Activated T-cell treated with anti-CD3 and anti-CD28 coated beads for 4 hours (primary cell): ENCODE results near the gene DEGS2.
"Not testable (repeated sequence)": the region's sequence is repeated elsewhere in the genome, so short reads cannot be mapped to it uniquely, and the experiment has no call there.

ENCODE experiments used
- DNase-seq: peaks from one replicate; pipeline ENCODE4 v3.0.0-alpha.2; 2020

Gene DEGS2

DNA sequence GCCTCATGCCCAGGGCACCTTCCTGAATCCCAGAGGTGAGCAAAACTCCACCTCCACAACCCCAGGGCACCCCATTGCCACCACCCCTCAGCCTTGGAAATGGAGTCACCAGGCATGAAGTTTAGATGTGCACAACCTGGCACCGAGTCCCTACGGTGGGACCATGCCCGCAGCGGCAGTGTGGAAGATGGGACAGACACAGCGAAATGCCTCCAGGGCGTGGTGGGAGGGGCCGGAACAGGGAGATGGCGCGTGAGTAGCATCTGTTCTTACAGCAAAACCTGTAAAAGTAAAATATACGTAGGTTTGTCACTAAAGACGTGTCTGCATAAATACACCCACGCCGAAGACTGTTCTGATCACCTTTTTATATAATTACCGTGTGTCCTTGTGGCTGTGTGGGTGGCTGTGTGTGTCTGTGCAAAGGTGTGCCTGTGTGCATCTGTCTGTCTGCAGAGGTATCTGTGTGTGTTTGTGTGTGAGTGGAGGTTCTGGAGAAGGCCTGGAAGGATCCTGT lies 17.4 kb upstream of the DEGS2 start:
- DNase-seq: no peak

DNA sequence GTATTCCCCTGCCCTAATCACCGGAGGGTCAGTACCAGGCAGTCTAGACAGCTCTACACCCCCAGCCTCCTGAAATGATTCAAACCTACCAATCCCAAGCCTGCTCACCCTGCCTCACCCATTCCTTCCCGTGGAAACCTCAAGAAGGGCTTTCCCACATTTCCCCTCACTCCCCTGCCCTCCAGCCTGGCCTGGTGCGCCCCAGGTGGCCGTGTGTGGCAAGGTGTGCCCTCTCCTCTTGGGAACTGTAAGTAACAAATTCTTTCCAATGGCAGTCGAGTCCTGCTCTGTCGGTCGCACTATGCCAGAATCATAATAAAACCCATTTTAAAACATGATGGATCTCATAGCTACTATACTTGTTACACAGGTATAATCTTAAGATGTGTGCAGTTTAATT lies 13.9 kb upstream of the DEGS2 start:
- DNase-seq: no peak

DNA sequence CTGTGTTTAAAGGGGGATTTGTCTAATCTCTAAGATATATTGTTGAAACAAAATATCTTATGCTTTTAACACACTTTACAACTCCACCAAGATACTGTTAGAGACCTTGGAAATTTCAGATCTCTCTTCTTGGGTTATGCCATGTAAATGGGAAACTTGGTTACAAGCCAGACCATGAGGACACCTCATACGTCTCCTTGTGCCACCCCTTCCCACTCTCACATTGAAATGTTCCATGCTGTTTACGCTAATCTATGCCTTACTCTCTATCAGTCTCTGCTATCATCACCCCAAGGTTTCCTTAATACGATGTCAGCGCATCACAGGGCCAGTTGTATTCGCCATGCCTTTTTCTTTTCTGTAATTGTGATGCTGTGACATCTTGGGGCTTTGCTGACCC lies 13.4 kb upstream of the DEGS2 start:
- DNase-seq: no peak

DNA sequence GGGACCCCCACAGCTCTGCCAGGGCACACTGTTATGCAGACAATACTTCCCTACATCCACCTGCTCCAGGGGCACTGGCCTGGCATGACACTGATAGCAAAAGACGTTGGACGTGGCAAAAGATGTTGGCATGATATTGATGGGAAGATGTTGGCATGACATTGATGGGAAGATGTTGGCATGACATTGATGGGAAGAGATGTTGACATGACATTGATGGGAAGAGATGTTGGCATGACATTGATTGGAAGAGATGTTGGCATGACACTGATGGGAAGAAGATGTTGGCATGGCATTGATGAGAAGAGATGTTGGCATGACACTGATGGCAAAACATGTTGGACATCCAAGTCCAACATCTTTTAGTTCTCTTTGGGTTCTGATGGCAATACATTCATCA lies 11.4 kb upstream of the DEGS2 start:
- DNase-seq: no peak

DNA sequence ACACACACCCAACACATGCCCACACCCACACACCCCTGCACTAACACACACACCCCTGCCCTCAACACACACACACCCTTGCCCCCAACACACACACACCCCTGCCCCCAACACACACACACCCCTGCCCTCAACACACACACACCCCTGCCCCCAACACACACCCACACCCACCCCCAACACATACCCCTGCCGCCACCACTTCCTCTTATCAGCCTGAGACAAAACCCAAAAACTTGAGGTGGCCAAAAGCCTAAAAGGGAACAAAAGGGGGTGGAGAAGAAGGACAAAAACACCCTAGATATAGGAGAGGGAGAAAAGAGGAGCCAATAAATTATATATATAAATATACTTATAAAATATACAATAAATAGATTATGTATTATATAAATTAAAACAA lies 9.1 kb upstream of the DEGS2 start:
- no peak for DNase-seq

DNA sequence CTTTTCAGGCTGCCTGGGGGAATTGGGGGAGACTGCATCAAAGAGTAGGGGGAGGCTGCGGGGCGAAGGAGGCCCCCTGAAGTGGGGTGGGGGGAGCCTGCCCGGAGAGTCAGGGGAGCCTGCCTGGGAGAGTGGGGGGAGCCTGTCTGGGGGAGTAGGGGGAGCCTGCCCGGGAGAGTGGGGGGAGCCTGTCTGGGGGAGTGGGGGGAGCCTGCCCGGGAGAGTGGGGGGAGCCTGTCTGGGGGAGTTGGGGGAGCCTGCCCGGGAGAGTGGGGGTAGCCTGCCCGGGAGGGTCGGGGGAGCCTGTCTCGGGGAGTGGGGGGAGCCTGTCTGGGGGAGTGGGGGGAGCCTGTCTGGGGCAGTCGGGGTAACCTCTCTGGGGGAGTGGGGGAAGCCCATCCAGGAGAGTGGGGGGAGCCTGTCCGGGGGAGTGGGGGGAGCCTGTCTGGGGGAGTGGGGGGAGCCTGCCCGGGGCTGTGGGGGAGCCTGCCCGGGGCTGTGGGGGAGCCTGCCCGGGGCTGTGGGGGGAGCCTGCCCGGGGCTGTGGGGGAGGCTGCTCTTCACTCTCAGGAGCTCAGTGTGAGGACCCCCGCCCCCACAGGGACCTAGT lies 6.5 kb upstream of the DEGS2 start:
- DNase-seq: no peak

DNA sequence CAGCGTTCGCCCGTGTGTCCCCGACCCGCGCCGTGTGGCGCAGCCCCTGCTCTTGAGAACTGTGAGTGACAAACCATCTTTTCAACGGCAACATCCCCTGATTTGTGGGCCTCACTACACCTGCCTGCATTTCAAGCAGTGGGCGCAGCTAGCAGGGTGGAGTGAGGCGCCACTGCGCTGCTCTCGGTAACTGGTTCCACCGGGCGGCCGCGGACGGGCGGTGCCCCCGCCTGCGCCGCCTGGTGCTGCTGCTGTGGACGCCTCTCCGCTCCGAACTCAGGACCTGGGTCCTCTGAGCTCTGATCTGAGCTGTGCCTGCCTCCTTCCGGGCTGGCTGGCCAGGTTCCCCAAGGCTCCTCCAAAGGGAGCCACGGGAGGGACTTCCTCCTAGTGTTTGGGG lies 5.9 kb upstream of the DEGS2 start:
- DNase-seq: no peak

DNA sequence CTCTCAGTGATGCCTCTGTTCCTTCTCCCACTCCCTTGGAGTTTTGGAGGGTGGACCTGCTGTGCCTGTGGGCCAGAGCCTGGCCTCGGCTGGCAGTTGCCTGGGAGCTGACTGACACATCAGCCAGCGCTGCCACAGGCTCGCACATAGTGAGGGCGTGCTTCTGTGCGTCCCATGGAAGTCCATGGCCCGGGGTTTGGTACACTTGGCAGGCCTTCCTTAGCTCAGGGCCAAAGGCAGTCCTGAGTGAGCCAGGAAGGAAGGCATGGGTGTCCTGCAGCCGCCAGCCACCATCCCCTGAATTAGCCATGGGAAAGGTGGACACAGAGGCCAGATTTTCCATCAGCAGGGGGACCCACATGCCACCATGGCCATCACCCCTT lies 1.1 kb upstream of the DEGS2 start:
- DNase-seq: no peak

DNA sequence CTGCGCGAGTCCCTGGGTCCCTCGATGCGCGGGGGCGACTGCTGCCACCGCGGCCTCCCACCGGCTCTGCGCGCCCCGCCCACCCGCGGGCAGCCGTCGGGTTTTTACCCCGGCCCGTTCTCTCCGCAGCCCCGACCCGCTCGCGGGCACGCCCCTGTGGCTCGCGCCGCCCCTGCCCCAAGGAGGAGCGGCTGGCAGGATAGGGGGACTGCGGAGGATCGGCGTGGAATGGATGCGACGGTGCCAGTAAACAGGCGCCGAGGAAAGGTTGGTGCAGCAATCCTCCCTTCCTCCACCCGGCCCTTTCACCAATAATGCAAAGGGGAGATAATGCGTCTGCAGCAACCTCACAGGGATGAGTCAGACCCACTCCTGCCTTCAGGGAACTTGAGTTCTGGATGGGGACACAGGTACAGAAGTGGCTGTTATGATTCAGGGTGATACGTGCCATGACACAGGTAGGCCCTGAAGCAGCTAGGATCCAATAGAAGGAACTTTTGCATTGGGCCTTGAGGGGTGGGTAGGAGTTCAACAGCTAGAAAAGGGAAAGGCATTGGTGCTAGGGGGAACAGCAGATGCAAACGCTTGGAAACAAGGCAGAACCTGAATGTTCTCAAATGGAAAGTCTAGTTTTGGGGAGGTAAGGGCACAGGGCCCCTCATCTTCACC lies 554 bp upstream of the DEGS2 start:
- no peak for DNase-seq

DNA sequence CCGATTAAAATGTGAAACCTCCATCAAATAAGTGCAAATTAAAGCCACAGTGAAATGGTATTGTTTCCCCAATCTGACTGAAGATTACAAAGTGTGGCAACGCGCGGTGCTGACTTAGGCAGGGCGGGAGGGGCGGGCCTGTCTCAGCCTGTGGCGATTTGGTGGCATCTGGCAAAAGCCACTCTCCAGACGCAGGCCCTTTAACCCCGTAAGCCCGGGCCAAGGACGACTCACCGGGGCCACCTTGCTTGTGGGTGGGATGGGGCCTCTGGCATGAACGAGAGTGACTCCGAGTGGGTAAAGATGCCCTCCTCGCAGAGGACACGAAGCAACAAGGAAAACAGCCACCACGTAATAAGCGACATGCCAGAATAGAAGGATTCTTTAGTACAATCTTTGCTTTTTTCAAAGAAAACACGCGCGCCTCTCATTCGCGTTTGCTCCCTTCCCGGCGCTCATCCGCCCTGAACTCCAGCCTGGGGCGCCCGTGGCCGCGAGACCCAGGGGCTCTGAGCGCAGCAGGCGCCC lies 815 bp downstream of the DEGS2 start:
- DNase-seq: no peak

DNA sequence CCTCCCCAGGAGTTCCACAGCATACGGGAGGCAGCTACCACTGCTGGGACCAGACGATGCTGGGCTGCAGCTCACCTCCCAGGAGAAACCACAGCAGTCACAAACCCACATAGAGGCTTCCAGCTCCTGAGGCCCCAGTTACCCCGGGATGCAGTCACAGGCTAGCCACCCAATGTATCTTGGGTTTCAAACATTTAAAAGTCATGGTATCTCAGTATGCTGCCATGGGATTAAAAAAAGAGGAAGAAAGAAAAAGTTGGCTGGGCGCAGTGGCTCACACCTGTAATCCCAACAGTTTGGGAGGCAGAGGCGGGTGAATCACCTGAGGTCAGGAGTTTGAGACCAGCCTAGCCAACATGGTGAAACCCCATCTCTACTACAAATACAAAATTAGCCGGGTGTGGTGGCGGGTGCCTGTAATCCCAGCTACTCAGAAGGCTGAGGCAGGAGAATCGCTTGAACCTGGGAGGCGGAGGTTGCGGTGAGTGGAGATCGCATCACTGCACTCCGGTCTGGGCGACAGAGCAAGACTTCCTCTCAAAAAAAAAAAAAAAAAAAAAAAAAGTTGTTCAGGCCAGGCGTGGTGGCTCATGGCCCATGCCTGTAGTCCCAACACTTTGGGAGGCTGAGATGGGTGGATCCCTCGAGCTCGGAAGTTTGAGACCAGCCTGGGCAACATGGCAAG lies 1.8 kb downstream of the DEGS2 start:
- DNase-seq: not testable (repeated sequence)

DNA sequence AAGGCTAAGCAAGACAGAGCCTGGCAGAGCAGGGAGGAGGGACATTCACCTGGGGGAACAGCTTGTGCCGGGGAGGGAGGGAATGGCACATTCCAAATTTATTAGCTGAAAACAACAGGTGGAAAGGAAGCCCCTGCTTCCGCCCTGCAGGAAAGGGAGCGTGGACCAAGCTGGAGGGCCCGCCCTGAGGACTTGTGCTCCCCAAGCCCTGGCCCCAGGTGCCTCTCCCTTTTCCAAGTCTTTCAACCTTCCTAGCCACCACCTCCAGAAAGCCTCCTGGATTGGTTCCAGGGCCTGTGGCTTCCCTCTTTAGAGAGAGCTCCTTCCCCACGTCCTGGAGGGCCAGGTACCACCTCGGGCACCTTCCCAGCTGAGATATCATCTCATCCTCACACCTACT lies 2.7 kb downstream of the DEGS2 start:
- DNase-seq: no peak

DNA sequence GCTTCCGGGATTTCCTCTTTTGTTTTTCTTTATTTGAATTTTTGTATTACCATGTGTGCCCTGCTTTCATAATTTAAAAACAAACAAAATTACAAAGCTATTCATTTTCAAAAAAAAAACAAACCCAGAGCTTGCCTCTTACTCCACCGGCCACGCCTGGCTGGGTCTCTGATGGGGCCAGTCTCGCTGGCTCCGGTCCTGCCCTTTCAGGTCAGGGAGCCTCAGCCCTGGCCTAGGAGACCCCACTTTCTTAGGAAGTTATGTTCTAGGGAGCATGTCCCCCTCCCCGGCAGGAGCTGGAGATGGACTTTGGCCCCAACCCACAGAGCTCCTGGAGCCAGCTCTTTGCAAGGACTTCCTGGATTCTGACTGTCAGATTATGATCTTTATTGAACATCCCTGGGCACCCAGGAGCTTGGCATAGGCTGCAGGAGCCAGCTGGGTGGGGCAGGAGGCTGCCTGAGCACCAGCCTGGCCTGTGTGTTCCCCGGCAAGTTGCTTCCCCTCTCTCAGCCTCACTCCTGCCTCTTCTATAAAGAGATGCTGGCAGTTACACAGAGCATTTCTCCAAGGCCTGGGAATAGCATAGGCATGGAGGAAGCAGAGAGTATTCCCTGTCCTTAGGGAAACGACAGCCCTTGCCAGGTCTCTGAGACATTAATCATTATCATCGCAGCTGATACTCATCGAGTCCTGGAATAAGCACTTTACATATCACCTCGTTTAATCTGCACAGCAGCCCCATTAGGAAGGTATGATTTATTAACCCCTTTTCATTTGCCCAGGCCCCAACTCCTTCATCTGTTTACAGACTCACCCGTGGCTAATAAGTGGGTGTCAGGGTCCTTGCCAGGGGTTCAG lies 3.5 kb downstream of the DEGS2 start:
- no peak for DNase-seq

DNA sequence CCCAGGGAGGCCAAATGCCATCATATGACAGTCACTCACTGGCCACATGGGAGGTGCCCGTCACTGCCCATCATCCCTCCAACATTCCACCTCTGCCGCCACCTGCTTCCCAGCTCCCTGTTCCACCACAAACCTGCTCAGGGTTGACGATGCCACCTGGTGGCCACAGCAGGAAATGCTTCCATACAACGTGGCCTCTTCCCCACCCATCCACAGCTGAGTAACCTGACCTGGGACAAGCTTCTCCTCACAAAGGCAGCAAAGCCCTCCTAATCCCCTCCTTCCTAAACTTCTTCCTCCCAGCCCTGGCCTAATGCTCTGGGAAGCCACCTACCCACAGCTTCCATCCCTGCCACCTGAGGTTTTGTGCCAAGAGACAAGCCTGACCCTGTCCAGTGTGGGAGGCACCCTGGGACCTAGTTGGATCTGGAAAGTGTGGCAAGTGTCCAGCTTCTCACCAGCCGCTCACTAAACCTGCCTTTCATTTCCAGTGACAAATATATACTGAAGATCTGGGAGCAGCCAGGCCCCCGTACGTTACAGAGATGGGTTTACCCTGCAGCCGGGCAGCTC lies 4.3 kb downstream of the DEGS2 start:
- no peak for DNase-seq

DNA sequence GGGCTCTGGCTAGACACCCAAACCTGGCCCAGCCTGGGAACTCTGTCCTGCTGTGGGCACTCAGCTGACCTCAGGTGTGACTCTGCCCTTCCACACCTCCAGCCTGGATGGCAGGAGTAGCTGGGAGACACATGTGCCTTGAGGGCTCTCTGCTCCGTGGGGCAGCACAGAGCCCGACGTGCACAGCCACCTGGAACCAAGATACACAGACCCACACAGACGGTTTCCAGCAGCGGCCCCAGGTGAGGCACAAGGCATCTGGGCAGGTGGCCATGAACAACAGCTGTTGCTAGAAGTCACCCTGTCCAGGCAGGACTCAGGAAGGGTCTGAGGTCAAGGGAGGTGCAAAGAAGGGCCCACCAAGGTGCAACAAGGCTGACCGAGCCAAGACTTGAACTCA lies 5.9 kb downstream of the DEGS2 start:
- no peak for DNase-seq

DNA sequence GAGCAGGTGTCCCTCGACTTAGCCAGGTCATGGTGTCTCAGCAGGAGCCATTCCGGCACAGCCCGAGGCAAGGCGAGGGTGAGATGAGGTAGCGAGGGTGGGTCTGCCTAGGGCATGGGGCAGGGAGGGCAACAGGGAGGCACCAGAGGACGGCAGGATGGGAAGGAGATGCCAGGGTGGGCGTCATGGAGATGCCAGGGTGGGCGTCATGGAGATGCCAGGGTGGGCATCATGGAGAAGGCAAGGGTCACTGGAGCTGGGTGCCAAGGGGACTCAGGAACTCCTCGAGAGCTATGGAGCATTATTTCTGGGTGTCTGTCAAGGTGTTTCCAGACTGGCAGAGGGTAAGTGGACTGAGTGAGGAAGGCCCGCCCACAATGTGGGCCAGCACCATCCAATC lies 7.4 kb downstream of the DEGS2 start:
- DNase-seq: no peak

DNA sequence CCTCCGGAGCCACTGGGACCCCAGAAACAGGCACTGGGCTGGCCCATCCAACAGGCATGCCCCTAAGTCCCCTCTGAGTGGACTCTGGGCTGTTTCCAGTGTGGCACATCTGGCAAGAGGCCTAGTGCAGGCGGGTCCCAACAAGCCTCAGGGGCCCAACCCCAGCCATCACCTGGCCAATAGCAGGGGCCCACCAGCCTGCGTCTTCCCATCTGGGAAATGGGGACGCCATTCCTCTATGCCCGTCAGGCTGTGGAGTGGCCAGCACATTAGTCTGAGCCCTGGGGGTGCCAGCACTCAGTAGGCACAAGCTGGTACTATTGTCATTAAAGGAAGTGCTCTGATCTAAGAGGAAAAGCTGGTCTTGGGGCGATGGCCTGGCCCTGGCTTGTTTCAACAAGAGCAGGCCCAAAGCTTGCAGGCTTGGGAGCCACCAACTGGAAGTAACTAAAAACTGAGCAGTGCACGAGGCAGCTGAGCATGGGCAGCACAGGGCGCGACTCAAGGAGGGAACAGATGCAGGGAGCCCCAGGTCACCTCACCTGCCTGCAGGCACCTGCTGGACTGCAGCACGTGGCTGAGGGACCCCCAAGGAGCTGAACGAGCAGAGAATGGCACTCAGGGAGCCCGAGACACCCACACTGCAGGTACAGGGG lies 8.4 kb downstream of the DEGS2 start:
- no peak for DNase-seq

DNA sequence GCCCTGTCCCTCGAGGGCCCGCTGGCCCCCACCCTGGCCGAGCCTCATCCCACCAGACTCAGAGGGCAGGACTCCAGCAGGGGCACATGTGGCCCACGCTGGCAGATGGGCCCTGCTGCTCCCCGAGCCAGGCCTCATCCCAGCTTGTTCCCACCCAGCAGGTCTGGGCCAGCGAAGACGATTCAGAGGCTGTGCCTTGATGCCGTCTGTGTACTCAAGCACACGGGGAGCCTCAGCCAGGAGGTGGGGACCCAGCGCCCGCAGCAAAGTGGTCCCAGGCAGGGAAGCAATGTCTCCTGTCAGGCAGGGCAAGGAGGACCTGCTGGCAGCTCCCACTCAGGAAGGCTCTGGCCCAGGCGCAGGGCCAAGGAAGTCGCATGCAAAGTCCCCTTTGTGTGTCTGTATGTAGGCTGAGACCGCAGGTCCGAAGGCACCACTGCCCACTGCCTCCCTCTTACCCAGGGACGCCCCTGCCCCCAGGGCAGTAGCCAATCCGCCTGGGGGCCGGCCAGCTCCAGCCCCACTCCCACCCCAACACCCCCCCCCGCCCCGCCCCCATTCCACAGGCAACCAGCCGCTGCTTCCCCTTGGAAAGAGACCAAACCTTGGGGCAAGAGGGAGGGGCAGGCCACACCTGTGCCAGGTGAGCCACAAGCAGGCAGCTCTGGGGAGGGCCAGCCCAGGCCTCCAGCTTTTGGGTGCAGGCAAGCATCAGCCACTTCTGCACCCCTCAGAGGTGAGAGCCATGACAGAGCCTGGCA lies 9.4 kb downstream of the DEGS2 start:
- no peak for DNase-seq

DNA sequence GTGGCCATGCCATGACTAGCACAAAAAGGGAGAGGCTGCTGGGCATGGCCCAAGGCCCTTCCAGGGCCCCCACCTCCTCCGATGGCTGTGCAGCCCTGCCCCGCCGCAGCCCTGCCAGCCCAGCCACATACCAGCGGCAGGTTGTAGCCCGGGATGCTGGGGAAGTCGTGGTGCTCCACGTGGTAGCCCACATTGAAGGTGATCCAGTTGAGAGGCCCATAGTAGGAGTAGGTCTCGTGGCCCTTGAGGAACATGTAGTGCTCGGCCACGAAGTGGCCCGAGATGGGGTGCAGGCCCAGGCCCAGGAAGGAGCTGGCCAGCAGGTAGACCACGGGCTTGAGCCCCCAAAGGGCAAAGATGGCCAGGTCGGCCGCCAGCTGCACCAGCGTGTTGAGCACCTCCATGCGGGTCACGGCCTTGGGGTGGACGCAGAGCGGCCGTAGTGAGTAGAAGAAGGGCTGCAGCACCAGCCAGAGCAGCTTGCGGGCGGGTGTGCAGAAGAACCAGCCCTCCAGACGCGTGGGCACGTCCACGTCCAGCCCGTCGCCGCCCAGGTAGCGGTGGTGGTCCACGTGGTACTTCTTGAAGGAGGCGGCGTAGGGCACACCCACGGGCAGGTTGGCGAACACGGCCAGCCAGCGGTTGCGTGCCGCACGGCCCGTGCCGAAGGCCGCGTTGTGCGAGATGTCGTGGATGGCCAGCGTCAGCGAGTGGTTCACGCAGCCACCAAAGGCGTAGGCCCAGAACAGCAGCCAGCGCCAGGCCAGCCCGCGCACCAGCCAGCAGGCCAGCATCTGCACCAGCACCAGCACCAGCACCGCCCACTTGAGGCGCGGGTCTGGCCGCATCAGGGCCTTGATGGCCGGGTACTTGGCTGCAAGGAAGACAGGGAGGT lies 10.4 kb downstream of the DEGS2 start:
- DNase-seq: no peak

DNA sequence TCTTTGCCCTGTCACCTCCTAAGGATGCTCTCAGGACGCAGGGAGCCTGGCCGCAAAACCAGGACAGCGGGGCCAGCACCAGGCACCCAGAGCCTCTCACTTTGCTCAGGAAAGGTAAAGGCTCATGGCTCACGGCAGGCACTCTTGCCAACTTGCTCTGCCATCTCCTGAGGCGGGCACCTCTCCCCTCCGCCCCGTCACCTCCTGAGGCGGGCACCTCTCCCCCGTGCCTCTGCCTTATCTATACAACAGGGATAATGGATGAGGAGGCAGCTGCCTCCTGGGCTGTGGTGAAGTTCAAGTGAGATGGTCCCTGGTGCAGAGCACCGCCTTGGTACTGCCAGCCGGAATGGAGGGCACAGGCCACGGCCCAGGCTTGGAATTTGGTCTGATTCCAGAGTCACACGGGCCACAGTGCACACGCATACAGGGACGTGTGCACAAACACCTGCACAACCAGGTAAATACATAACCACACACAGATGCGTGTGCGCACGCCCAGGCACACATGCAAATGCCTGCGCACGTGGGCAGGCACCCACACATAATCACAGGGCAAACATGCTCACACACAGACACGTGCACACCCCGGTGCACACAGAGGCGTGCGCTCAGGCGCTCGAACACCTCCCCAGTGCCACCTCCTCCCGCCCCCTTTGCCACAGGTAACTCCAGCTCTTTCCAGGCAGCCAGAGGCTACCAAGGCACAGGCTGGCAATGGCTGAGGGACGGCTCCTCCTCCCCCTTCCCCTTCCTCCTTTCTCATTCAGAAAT lies 11.6 kb downstream of the DEGS2 start:
- no peak for DNase-seq
